Endothelial cell (in vitro differentiated cells): ENCODE results near the gene TRDMT1. TPM values are rescaled to one million over a fixed set of nuclear protein-coding genes. Genes with fewer than 3 reads are reported as not detected.

Experiments
- DNase-seq: peaks from one replicate; pipeline ENCODE4 v3.0.0; 2021; ENCODE audit warnings: low spot score
- H3K27ac Mint-ChIP-seq: one replicate; pipeline ENCODE4 v1.8.0; 2021; ENCODE audit warnings: mixed read lengths, inconsistent platforms; ENCODE audit not compliant: unreplicated experiment
- H3K27me3 Mint-ChIP-seq: one replicate; pipeline ENCODE4 v1.8.0; 2021; ENCODE audit warnings: mild to moderate bottlenecking, moderate library complexity, mixed read lengths, inconsistent platforms; ENCODE audit not compliant: unreplicated experiment
- H3K36me3 Mint-ChIP-seq: one replicate; pipeline ENCODE4 v1.8.0; 2021; ENCODE audit warnings: mild to moderate bottlenecking, low read depth, mixed read lengths, inconsistent platforms; ENCODE audit not compliant: unreplicated experiment
- H3K4me1 Mint-ChIP-seq: one replicate; pipeline ENCODE4 v1.8.0; 2021; ENCODE audit warnings: mild to moderate bottlenecking, mixed read lengths, inconsistent platforms; ENCODE audit not compliant: unreplicated experiment
- H3K4me3 Mint-ChIP-seq: one replicate; pipeline ENCODE4 v1.8.0; 2021; ENCODE audit warnings: mild to moderate bottlenecking, mixed read lengths, inconsistent platforms; ENCODE audit not compliant: unreplicated experiment
- H3K9me3 Mint-ChIP-seq: one replicate; pipeline ENCODE4 v1.8.0; 2021; ENCODE audit warnings: mixed read lengths, inconsistent platforms; ENCODE audit not compliant: unreplicated experiment
- CTCF ChIP-seq: fragments of 200-600 bp; sonication (generic); IDR thresholded peaks from one replicate; pipeline ENCODE4 v1.5.0; 2021; ENCODE audit warnings: antibody characterized with exemption; ENCODE audit not compliant: unreplicated experiment
- total RNA-seq: library from RNA; stranded (reverse); fragmentation: NEBNext Ultra II Directional; extraction: Animal tissue kit (Norgen Biotek cat#: 25700); gene quantifications from one replicate; pipeline ENCODE4 v1.2.1, GENCODE V29; 2021; ENCODE audit not compliant: unreplicated experiment

TRDMT1 gene
- total RNA-seq, 1 donor from 2014 or later: 17.7 TPM

GRCh38 chr10:17232276-17232960, 30.9 kb upstream of the TRDMT1 start:
- H3K4me1 Mint-ChIP-seq: peaks cover 25% of the 10 kb centered on the region
- DNase-seq: no peak
- H3K27me3 Mint-ChIP-seq: peaks cover 38% of the 10 kb centered on the region
- H3K4me3 Mint-ChIP-seq: peak overlapping the region; percentile 99
- no peak for TF ChIP-seq CTCF
- peak overlapping the region; percentile 42 for H3K27ac Mint-ChIP-seq
- no peaks in the 10 kb centered on the region for H3K9me3 Mint-ChIP-seq
- peaks cover 66% of the 10 kb centered on the region for H3K36me3 Mint-ChIP-seq

GRCh38 chr10:17231788-17232187, 30.3 kb upstream of the TRDMT1 start:
- no peak for DNase-seq
- Mint-ChIP-seq H3K4me3 (peak overlapping the region; percentile 99), H3K4me1 (peaks cover 32% of the 10 kb centered on the region), H3K27ac (peak overlapping the region; percentile 42), H3K36me3 (peaks cover 65% of the 10 kb centered on the region), H3K27me3 (peaks cover 39% of the 10 kb centered on the region), H3K9me3 (no peaks in the 10 kb centered on the region)
- no peak for TF ChIP-seq CTCF

GRCh38 chr10:17229967-17230682, 28.7 kb upstream of the TRDMT1 start:
- no peak for TF ChIP-seq CTCF
- H3K4me1 Mint-ChIP-seq: peaks cover 37% of the 10 kb centered on the region
- DNase-seq: peak; percentile 52
- H3K36me3 Mint-ChIP-seq: peaks cover 53% of the 10 kb centered on the region
- no peaks in the 10 kb centered on the region for H3K9me3 Mint-ChIP-seq
- peak overlapping the region; percentile 92 for H3K27ac Mint-ChIP-seq
- peaks cover 36% of the 10 kb centered on the region for H3K27me3 Mint-ChIP-seq
- peak overlapping the region; percentile 99 for H3K4me3 Mint-ChIP-seq

- DNase-seq: peak; percentile 38
- H3K9me3 Mint-ChIP-seq: no peaks in the 10 kb centered on the region
- no peak for TF ChIP-seq CTCF
- peaks cover 33% of the 10 kb centered on the region for H3K27me3 Mint-ChIP-seq
- peaks cover 48% of the 10 kb centered on the region for H3K36me3 Mint-ChIP-seq
- H3K4me3 Mint-ChIP-seq: peak overlapping the region; percentile 99
- H3K27ac Mint-ChIP-seq: peak overlapping the region; percentile 77
- H3K4me1 Mint-ChIP-seq: peaks cover 39% of the 10 kb centered on the region
These were observed 28.2 kb upstream of the TRDMT1 start for GRCh38 chr10:17229717-17229966.

- TF ChIP-seq CTCF: no peak
- H3K27ac Mint-ChIP-seq: peak overlapping the region; percentile 99
- peaks cover 43% of the 10 kb centered on the region for H3K36me3 Mint-ChIP-seq
- peak overlapping the region; percentile 99 for H3K4me3 Mint-ChIP-seq
- H3K4me1 Mint-ChIP-seq: peaks cover 34% of the 10 kb centered on the region
- H3K9me3 Mint-ChIP-seq: no peaks in the 10 kb centered on the region
- peaks cover 32% of the 10 kb centered on the region for H3K27me3 Mint-ChIP-seq
- DNase-seq: peak; percentile 90
These were observed 27.7 kb upstream of the TRDMT1 start for GRCh38 chr10:17229016-17229716.
